HepG2 (cell line): ENCODE measurements around the gene RB1. TPM values are rescaled to one million over a fixed set of nuclear protein-coding genes. Genes with fewer than 3 reads are reported as not detected.

ENCODE experiments used
- ATAC-seq: fragments of 200-7000 bp; cut with Tn5 transposase; 3 replicates; pipeline ENCODE4 v1.9.1; 2020; ENCODE audit warnings: mild to moderate bottlenecking, moderate library complexity
- BruUV-seq: library from RNA; stranded (reverse); fragments of 400-500 nt; replicated peaks from 2 replicates; lab custom pipeline; 2021; lab: Mats Ljungman, UMichigan
- CTCF ChIA-PET: fragments of 300-600 bp; formaldehyde crosslinking; extraction: SDS; loops from one replicate; lab custom pipeline; 2021; ENCODE audit warnings: low total read pairs, inconsistent platforms, low intra/inter-chr PET ratio; lab: Yijun Ruan, JAX
- POLR2A ChIA-PET: fragments of 350-600 bp; sonication (Branson Sonifier 250); formaldehyde crosslinking; loops from one replicate; lab custom pipeline; 2020; ENCODE audit warnings: antibody characterized with exemption, inconsistent platforms; lab: Yijun Ruan, JAX
- DNase-seq: peaks from one replicate; pipeline ENCODE4 v3.0.0-alpha.2; 2015; ENCODE audit warnings: low spot score
- FAIRE-seq: peaks from 3 replicates; lab custom pipeline; 2011; peaks lifted over from hg19 to GRCh38; lab: Jason Lieb, UNC
- H2AFZ ChIP-seq: one replicate; pipeline ENCODE4 v1.6.1; 2011; ENCODE audit warnings: low read length, inconsistent platforms
- H3K27ac ChIP-seq: fragments of 300-600 bp; 3 replicates; pipeline ENCODE4 v1.8.0; 2011; ENCODE audit warnings: mixed run types, mild to moderate bottlenecking, mixed read lengths, low read length, inconsistent platforms; ENCODE audit not compliant: insufficient read depth; ENCODE audit errors: extremely low read length
- H3K27me3 ChIP-seq, 2 experiments: fragments of 200-600 bp in 1 of 2; 2 replicates in 1 of 2; 3 replicates in 1 of 2; pipeline versions ENCODE4 v1.6.0 to v1.8.0; 2011; ENCODE audit warnings: low read length in 2 of 2, mild to moderate bottlenecking in 2 of 2, moderate library complexity in 2 of 2, inconsistent platforms in 1 of 2; ENCODE audit not compliant: insufficient read depth in 2 of 2, control insufficient read depth in 1 of 2
- H3K36me3 ChIP-seq, 2 experiments: fragments of 200-600 bp in 1 of 2; replicated peaks in 1 of 2; 2 replicates in 1 of 2; 3 replicates in 1 of 2; pipeline versions ENCODE4 v1.5.1 to v1.8.0; 2011; ENCODE audit warnings: low read length in 2 of 2, inconsistent platforms in 1 of 2; ENCODE audit not compliant: insufficient read depth in 2 of 2, control insufficient read depth in 1 of 2
- H3K4me1 ChIP-seq: 2 replicates; pipeline ENCODE4 v1.5.1; 2012; ENCODE audit warnings: low read length, inconsistent platforms; ENCODE audit not compliant: insufficient read depth
- H3K4me2 ChIP-seq: 2 replicates; pipeline ENCODE4 v1.6.0; 2011; ENCODE audit warnings: low read depth, low read length, inconsistent platforms
- H3K4me3 ChIP-seq, 3 experiments: fragments of 200-600 bp in 1 of 3; sonication (generic), shearing (Covaris generic) in 1 of 3; replicated peaks in 1 of 3; 2 replicates each; pipeline ENCODE4 v1.5.1; 2011 to 2016; ENCODE audit warnings: low read length in 3 of 3, inconsistent platforms in 2 of 3, low read depth in 2 of 3, mild to moderate bottlenecking in 2 of 3, control low read depth in 1 of 3, mixed read lengths in 1 of 3; ENCODE audit not compliant: insufficient read depth in 1 of 3
- H3K79me2 ChIP-seq: one replicate; pipeline ENCODE4 v1.6.1; 2011; ENCODE audit warnings: low read length, inconsistent platforms; ENCODE audit not compliant: insufficient read depth
- H3K9ac ChIP-seq: 2 replicates; pipeline ENCODE4 v1.6.0; 2011; ENCODE audit warnings: mild to moderate bottlenecking, low read depth, low read length, inconsistent platforms; ENCODE audit not compliant: insufficient read depth
- H3K9me3 ChIP-seq: 2 replicates; pipeline ENCODE4 v1.5.1; 2012; ENCODE audit warnings: mild to moderate bottlenecking, low read length
- H4K20me1 ChIP-seq: 2 replicates; pipeline ENCODE4 v1.6.0; 2011; ENCODE audit warnings: inconsistent platforms, mild to moderate bottlenecking, low read length, moderate library complexity; ENCODE audit not compliant: insufficient read depth
- CEBPB ChIP-seq: IDR thresholded peaks from 2 replicates; pipeline ENCODE4 v1.6.1; 2011; ENCODE audit warnings: low read depth, low read length, improper control_type of control experiment, borderline replicate concordance
- HDAC6 ChIP-seq: fragments of 200-600 bp; sonication (generic); IDR thresholded peaks from 2 replicates; pipeline ENCODE4 v1.7.0; 2017; ENCODE audit warnings: mild to moderate bottlenecking, antibody characterized with exemption, low read length, low read depth
- MAFF ChIP-seq: IDR thresholded peaks from 2 replicates; pipeline ENCODE4 v1.6.1; 2011; ENCODE audit warnings: low read depth, low read length, improper control_type of control experiment
- MAFK ChIP-seq, 2 experiments: IDR thresholded peaks in 1 of 2; conservative IDR thresholded peaks in 1 of 2; 2 replicates each; pipeline ENCODE4 v1.6.1; 2011; ENCODE audit warnings: improper control_type of control experiment in 2 of 2, low read length in 2 of 2
- YEATS2 ChIP-seq: sonication (generic); formaldehyde crosslinking; IDR thresholded peaks from 2 replicates; pipeline ENCODE4 v1.4.0; 2020; ENCODE audit warnings: missing genetic modification reagents, borderline replicate concordance
- ZNF629 ChIP-seq: sonication (generic); formaldehyde crosslinking; conservative IDR thresholded peaks from 2 replicates; pipeline ENCODE4 v1.5.0; 2020; ENCODE audit warnings: missing genetic modification reagents
- ZZZ3 ChIP-seq: sonication (generic); formaldehyde crosslinking; IDR thresholded peaks from 2 replicates; pipeline ENCODE4 v1.4.0; 2020; ENCODE audit warnings: missing genetic modification reagents, mild to moderate bottlenecking, borderline replicate concordance
- WGBS: methylation state at CpG from one replicate; pipeline ENCODE4 v1.1.6; 2017; ENCODE audit warnings: low lambda C conversion rate; 5-methylcytosine and 5-hydroxymethylcytosine counted together
- in situ Hi-C: cut with HindIII; loops from 2 replicates; pipeline ENCODE4 v1.10.0; 2017; ENCODE audit warnings: low pct_unique_long_range_greater_than_20kb; ENCODE audit not compliant: extremely low pct_ligation_motif_present
- intact Hi-C: fragments of 100-400 bp; cut with micrococcal nuclease; formaldehyde crosslinking; loops from one replicate; pipeline ENCODE4 v1.10.0; 2022; ENCODE audit not compliant: unreplicated experiment
- polyA plus RNA-seq, 8 experiments: library from polyadenylated mRNA; depleted of rRNA in 3 of 8; stranded (reverse) in 7 of 8; unstranded in 1 of 8; fragments of >200 nt; fragmentation: Illumina TruSeq in 4 of 8; extraction: Trizol in 4 of 8; gene quantifications; 2 replicates each; pipeline versions ENCODE4 v1.2.1 to v1.2.3, GENCODE V29; 2011 to 2016; ENCODE audit warnings: low read depth in 4 of 8, missing spikeins in 1 of 8, mixed read lengths in 1 of 8; ENCODE audit not compliant: insufficient read depth in 1 of 8
- total RNA-seq, 5 experiments: library from RNA; depleted of rRNA; stranded (reverse); fragments of >200 nt; fragmentation: Illumina TruSeq; extraction: Trizol; gene quantifications; 2 replicates each; pipeline ENCODE4 v1.2.3, GENCODE V29; 2016; ENCODE audit warnings: low read depth in 1 of 5
- TF ChIP-seq, protein P1 (sequence below): sonication (generic); formaldehyde crosslinking; conservative IDR thresholded peaks from 2 replicates; pipeline ENCODE4 v1.8.0; 2022; ENCODE audit warnings: low read depth, missing genetic modification reagents

The RB1 gene
- total and polyA plus RNA-seq, 2 of the 13 experiments (the other 11 are each of a cell fraction or from before 2014, with no cell fraction given) = 15.6 to 23.7 TPM

GRCh38 chr13:48500652-48501197, 197.2 kb downstream of the RB1 start:
- no peak overlapping the region for H3K4me3 ChIP-seq
- FAIRE-seq = peak; percentile 15
- TF ChIP-seq ZZZ3 (CRISPR knock-in tag) = no peak
- TF ChIP-seq MAFK (conservative IDR thresholded peaks at IDR 0.05 in 1 of 2, IDR thresholded peaks at IDR 0.05 in 1 of 2; ENCODE audit: low read length in 2 of 2) = peak; percentile 49 to 59; a peak in 3 of 4 replicates
- peak; percentile 34; the same call in 1 of the 2 replicates for TF ChIP-seq MAFF
- peak; percentile 27; the same call in 1 of the 2 replicates for TF ChIP-seq CEBPB
- H3K36me3 ChIP-seq = no peaks in the 10 kb centered on the region
- ChIA-PET CTCF (no interaction called here), POLR2A (no interaction called here)
- H3K4me1 ChIP-seq = 0 out of 2 replicates have a peak, but pooled peaks cover 12% of the 10 kb centered on the region
- H3K9ac ChIP-seq = no peak overlapping the region
- no peak overlapping the region for H3K27ac ChIP-seq
- H3K4me2 ChIP-seq = no peak overlapping the region
- peak; percentile 75 for ATAC-seq
- WGBS = 44% methylated on average over 3 of the region's 4 CpGs
- no peak overlapping the region for H2AFZ ChIP-seq
- no peaks in the 10 kb centered on the region; a peak in 1 of 5 replicates for H3K27me3 ChIP-seq
- intact Hi-C loops = no loop called here
- DNase-seq = peak; percentile 41
- no TSS peak for BruUV-seq
- in situ Hi-C loops = no loop called here
- no peaks in the 10 kb centered on the region for H4K20me1 ChIP-seq
- no peaks in the 10 kb centered on the region for H3K79me2 ChIP-seq
- no peaks in the 10 kb centered on the region for H3K9me3 ChIP-seq

DNA sequence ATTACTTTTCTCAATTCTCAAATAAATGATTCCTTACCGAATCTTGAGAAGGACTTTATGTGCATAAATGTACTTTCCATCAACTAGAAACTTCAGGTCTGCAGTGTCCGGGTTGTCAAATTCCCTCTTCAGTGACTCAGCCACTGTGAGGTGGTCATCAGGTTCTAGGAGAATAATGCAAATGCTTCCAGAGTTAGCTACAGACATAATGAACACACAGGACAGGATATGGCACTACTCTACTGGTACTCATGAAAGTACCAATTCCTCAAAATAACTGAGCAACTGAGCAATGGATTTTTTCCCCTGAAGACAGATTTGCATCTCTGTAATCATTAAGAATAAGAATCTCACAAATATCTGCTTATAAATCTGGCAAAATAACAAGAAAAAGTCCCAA, 198.2 kb downstream of the RB1 start:
- Histone ChIP-seq H3K27ac (no peak overlapping the region), H3K36me3 (no peaks in the 10 kb centered on the region), H3K4me2 (no peak overlapping the region), H3K9ac (no peak overlapping the region), H3K4me3 (no peak overlapping the region), H2AFZ (no peak overlapping the region), H4K20me1 (no peaks in the 10 kb centered on the region), H3K4me1 (0 out of 2 replicates have a peak, but pooled peaks cover 12% of the 10 kb centered on the region), H3K9me3 (no peaks in the 10 kb centered on the region), H3K79me2 (no peaks in the 10 kb centered on the region), H3K27me3 (no peaks in the 10 kb centered on the region; a peak in 1 of 5 replicates)
- ChIA-PET CTCF (no interaction called here), POLR2A (no interaction called here)
- no peak for FAIRE-seq
- DNase-seq = no peak
- ATAC-seq = no peak
- intact Hi-C loops (no loop called here), in situ Hi-C loops (no loop called here)
- BruUV-seq = no TSS peak
- WGBS = 77% methylated on average over 2 of the region's 2 CpGs
- TF ChIP-seq ZNF629 (CRISPR knock-in tag) (no peak), HDAC6 (no peak), YEATS2 (no peak)
- TF ChIP-seq, protein P1, sequence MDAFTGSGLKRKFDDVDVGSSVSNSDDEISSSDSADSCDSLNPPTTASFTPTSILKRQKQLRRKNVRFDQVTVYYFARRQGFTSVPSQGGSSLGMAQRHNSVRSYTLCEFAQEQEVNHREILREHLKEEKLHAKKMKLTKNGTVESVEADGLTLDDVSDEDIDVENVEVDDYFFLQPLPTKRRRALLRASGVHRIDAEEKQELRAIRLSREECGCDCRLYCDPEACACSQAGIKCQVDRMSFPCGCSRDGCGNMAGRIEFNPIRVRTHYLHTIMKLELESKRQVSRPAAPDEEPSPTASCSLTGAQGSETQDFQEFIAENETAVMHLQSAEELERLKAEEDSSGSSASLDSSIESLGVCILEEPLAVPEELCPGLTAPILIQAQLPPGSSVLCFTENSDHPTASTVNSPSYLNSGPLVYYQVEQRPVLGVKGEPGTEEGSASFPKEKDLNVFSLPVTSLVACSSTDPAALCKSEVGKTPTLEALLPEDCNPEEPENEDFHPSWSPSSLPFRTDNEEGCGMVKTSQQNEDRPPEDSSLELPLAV = no peak
